ENCODE results near the gene LRRC27.
"Not testable (repeated sequence)": the region's sequence is repeated elsewhere in the genome, so short reads cannot be mapped to it uniquely, and the experiment has no call there.

The LRRC27 gene

DNA sequence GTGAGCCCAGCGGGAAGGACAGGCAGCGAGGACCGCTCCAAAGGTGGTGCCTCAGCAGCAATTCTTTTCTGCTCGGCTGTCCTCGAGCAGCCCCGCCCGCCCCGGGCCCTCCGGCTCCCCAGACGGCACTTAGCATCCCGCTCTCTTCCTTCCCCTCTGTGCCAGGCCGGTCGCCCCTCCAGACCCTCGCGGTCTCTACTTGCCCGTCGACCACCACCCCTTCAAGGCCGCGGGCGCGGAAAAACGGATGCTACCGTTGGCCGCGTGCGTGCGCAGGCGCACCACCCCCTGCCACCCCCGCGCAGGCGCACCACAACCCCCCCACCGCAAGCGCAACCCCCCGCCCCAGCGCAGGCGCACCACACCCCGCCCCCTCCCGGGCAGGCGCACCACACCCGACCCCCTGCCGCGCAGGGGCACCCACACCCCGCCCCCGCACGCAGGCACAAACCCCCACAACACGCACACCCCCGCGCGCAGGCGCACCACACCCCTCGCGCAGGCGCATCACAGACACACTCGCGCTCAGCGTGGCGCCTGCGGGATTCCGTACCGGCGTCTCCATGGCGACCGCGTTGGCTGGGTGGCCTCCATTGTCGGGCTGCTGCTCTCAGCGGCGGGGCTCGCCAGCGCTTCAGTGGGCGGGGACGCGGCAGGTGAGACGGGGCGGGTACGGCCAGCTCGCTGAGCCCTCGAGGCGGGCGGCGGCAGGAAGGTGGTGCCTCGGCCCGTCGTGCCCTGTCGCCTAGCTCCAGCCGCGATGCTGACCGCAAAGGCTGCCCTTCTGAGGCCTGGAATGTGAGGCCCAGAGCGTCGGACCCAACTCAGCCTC is at the start of gene LRRC27:
Gene LRRC27 (plus strand): TSS at position 593 of the 832 bp plus-strand sequence. CDS start 1,332 bp downstream, outside the sequence.
- no peaks in the 10 kb centered on the region for H3K9me3 ChIP-seq (ENCODE audit: control insufficient read depth, insufficient read depth, low read length)

GRCh38 chr10:132282667-132283603 is 49.1 kb upstream of the LRRC27 start:
- H3K9me3 ChIP-seq (ENCODE audit: control insufficient read depth, insufficient read depth, low read length) = no peaks in the 10 kb centered on the region
- H3K36me3 ChIP-seq (ENCODE audit: insufficient read depth, low read length) = no peaks in the 10 kb centered on the region
- no peaks in the 10 kb centered on the region for H3K4me1 ChIP-seq (ENCODE audit: insufficient read depth, low read length)
- no peak overlapping the region for H3K9ac ChIP-seq (ENCODE audit: low read depth, low read length)

More for the DNA sequence above, at the start of gene LRRC27:
- H3K4me1 ChIP-seq (ENCODE audit: insufficient read depth, low read length) = peaks cover 4% of the 10 kb centered on the region; the same call in 1 of the 2 replicates
- peak within 1 kb of the TSS; percentile 94 for H3K9ac ChIP-seq (ENCODE audit: low read depth, low read length)
- H3K36me3 ChIP-seq (ENCODE audit: insufficient read depth, low read length) = no peaks in the 10 kb centered on the region

GRCh38 chr10:132283604-132284382 is 48.2 kb upstream of the LRRC27 start:
- Histone ChIP-seq H3K36me3 (ENCODE audit: insufficient read depth, low read length) (no peaks in the 10 kb centered on the region), H3K9me3 (ENCODE audit: control insufficient read depth, insufficient read depth, low read length) (no peaks in the 10 kb centered on the region), H3K9ac (ENCODE audit: low read depth, low read length) (no peak overlapping the region), H3K4me1 (ENCODE audit: insufficient read depth, low read length) (no peaks in the 10 kb centered on the region)

DNA sequence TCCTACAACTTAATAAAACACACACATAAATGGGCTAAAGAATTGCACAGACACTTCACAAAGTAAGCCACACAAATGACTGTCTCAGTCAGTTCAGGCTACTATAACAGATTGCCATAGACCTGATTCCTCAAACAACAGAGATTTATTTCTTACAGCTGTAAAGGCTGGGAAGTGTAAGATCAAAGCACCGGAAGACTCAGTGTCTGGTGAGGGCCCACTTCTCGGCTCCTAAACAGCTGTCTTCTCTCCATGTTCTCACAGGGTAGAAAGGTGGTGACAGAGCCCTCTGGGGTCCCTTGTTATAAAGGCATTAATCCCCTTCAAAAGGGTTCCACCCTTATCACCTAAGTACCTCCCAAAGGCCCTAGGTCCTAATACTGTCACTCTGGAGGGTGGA is 42.6 kb upstream of the LRRC27 start:
- no peaks in the 10 kb centered on the region for H3K36me3 ChIP-seq (ENCODE audit: insufficient read depth, low read length)
- no peaks in the 10 kb centered on the region for H3K9me3 ChIP-seq (ENCODE audit: control insufficient read depth, insufficient read depth, low read length)
- H3K4me1 ChIP-seq (ENCODE audit: insufficient read depth, low read length) = no peaks in the 10 kb centered on the region; the same call in 1 of the 2 replicates
- H3K9ac ChIP-seq (ENCODE audit: low read depth, low read length) = no peak overlapping the region

- no peaks in the 10 kb centered on the region for H3K9me3 ChIP-seq (ENCODE audit: control insufficient read depth, insufficient read depth, low read length)
- no peak overlapping the region for H3K9ac ChIP-seq (ENCODE audit: low read depth, low read length)
- H3K36me3 ChIP-seq (ENCODE audit: insufficient read depth, low read length) = no peaks in the 10 kb centered on the region
- H3K4me1 ChIP-seq (ENCODE audit: insufficient read depth, low read length) = no peaks in the 10 kb centered on the region; the same call in 1 of the 2 replicates
These were observed 41.4 kb upstream of the LRRC27 start for GRCh38 chr10:132290631-132291030.

DNA sequence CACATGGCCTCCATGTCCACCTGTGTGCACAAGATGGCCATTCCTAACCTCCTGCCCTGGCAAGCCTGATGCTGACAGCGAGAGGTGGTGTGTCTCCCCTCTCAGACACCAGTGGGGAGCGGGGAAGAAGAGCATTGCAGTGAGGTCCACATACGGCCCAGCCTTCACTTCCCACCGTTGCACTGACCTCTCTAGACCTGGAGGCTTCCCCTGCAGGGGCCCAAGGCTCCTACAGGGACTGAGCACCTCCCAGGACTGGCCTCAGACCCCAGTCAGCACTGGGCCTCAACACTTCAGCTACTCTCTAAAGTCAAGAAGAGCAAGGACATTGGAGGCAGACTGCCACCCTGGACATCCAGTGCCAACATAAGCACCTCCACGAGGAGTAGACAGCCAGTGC is 40.2 kb upstream of the LRRC27 start:
- no peaks in the 10 kb centered on the region; the same call in 1 of the 2 replicates for H3K4me1 ChIP-seq (ENCODE audit: insufficient read depth, low read length)
- no peaks in the 10 kb centered on the region for H3K36me3 ChIP-seq (ENCODE audit: insufficient read depth, low read length)

DNA sequence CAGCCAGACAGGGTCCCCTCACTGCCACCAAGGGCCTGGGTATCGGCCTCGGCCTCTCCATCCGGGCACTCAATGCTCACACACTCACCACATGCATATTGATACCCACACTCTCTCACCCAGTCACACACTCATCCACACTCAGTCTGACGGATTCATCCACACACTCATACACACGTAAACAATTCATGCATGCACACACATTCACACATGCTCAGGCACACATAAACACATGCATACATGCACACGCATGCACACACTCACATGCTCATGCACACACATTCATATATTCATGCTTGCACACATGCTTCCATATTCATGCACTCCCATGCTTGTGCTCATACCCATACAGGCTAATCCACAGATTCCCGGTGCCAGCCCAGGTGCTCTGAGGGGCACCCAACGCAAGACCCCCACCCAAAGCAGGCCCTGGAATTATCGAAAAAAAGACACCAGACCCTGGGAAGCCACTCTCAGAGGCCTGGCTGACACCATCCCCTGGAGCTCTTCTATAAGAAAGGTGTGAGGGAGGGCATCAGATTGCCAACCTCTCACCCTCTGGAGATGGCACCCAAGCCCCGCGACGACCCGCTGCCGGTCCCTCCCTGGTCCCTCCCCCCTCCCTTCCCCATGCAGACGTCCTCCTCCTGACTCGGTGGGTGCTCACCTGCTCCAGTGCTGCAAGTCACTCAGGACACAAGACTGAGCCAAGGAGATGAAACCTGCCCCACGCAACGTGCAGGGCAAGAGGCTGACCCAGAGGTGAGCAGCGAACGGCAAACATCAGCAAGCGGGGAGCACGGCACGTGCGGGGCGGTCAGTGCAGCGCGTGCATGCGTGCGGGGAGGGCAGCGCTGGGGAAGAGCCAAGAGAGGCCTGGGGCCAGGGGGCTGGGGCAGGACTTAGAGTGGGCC is 39.4 kb upstream of the LRRC27 start:
- Histone ChIP-seq H3K9me3 (ENCODE audit: control insufficient read depth, insufficient read depth, low read length) (no peaks in the 10 kb centered on the region), H3K36me3 (ENCODE audit: insufficient read depth, low read length) (no peaks in the 10 kb centered on the region), H3K9ac (ENCODE audit: low read depth, low read length) (no peak overlapping the region), H3K4me1 (ENCODE audit: insufficient read depth, low read length) (no peaks in the 10 kb centered on the region; the same call in 1 of the 2 replicates)

More for the DNA sequence above, 40.2 kb upstream of the LRRC27 start:
- Histone ChIP-seq H3K9me3 (ENCODE audit: control insufficient read depth, insufficient read depth, low read length) (no peaks in the 10 kb centered on the region), H3K9ac (ENCODE audit: low read depth, low read length) (no peak overlapping the region)

DNA sequence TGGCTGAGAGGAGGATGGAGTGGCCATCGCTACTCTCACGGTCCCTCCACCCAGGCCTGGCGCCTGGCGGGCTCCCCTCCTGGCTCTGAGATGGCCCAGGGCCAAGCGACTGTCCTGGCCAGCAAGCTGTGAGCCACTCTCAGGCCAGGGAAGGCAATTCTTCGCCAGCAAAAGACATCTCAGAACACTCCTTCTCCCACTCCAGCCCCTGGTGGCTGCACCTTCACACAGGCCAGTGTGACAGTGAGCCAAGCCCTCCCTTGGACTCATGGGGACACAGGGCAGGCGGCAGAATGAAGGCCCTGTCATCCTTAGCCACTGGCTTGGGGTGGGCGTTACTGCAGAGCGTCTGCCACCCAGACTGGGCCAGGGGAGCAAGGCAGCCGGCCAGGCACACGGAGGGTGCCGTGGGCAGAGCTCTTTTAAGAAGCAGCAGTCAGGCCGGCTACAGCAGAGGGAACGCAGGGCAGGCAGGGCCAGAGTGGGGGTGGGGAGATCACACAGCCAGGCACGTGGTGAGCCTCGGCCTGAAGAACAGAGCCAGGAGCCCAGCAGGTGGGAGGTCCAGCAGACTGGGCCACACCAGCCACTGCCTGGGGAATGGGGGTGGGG is 38.7 kb upstream of the LRRC27 start:
- H3K9ac ChIP-seq (ENCODE audit: low read depth, low read length) = no peak overlapping the region
- no peaks in the 10 kb centered on the region for H3K36me3 ChIP-seq (ENCODE audit: insufficient read depth, low read length)
- no peaks in the 10 kb centered on the region for H3K9me3 ChIP-seq (ENCODE audit: control insufficient read depth, insufficient read depth, low read length)
- no peaks in the 10 kb centered on the region; the same call in 1 of the 2 replicates for H3K4me1 ChIP-seq (ENCODE audit: insufficient read depth, low read length)

DNA sequence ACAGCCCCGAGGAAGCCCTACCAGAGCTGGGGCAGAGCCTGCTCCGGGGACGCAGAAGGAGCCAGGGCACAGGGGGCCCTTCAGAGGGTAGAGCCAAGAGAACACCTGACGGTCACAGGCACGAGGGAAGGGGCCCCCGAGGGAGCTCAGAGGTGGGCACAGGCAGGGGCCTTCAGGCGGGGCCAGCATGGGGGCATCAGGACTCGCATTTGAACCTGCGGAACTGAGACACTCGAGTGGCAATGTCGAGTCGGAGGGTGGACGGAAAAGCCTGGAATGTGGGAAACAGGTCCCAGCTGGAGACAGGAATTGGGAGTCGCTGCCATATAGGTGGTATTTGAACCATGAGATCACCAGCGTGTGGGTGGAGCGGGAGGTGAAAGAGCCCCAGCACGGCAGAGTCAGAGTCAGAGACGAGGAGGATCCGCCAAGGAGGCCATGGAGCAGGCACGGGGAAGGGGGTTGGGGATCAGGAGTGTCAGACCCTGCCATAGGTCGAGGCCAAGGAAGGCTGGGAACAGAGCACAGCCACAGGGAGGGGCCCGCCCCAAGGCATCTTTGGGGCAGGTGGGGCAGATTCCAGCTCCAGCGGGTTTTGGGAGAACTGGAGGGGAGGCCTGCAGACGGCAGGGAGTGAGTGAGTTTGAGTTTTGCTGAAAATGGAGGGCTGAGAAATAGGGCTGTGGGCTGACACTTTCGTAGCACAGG is 38.0 kb upstream of the LRRC27 start:
- Histone ChIP-seq H3K36me3 (ENCODE audit: insufficient read depth, low read length) (no peaks in the 10 kb centered on the region), H3K4me1 (ENCODE audit: insufficient read depth, low read length) (no peaks in the 10 kb centered on the region; the same call in 1 of the 2 replicates)

DNA sequence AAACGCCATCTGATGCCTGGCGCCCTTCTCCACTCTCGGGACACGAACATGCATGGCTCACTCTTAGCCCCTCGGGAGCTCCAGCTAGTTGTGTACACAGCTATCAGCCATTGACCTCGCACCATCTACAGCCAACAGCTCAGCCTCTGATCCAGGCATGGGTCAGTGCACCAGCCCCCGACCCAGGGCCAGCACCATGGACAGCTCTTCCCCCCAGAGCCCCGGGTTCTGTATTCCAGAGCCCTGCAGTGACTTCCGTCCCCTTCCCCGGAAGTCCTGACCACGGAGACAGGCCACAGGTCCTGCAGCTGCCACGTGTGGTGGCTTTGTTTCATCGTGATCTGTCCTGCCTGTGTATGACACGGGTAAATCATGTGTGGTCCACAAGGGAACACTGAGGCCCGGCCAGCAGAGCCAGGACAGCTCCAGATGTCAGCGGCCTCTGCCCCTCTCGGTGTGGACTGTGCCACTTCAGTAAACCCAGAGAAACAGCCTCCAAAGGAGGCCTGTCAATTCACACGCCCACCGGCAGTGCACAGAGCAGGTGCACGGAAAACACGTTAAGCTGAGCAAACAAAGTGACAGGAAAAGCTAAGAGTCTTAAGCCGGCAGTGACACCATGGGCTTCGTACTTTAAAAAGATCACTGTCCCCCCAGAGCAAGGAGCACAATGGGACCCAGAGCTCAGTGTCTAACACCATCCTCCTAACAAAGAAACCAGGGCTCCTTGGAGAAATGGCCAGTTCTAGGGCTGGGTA is 37.3 kb upstream of the LRRC27 start:
- Histone ChIP-seq H3K36me3 (ENCODE audit: insufficient read depth, low read length) (no peaks in the 10 kb centered on the region), H3K4me1 (ENCODE audit: insufficient read depth, low read length) (no peaks in the 10 kb centered on the region; the same call in 1 of the 2 replicates), H3K9ac (ENCODE audit: low read depth, low read length) (no peak overlapping the region), H3K9me3 (ENCODE audit: control insufficient read depth, insufficient read depth, low read length) (no peaks in the 10 kb centered on the region)

More for the DNA sequence above, 38.0 kb upstream of the LRRC27 start:
- H3K9me3 ChIP-seq (ENCODE audit: control insufficient read depth, insufficient read depth, low read length) = no peaks in the 10 kb centered on the region
- no peak overlapping the region for H3K9ac ChIP-seq (ENCODE audit: low read depth, low read length)

DNA sequence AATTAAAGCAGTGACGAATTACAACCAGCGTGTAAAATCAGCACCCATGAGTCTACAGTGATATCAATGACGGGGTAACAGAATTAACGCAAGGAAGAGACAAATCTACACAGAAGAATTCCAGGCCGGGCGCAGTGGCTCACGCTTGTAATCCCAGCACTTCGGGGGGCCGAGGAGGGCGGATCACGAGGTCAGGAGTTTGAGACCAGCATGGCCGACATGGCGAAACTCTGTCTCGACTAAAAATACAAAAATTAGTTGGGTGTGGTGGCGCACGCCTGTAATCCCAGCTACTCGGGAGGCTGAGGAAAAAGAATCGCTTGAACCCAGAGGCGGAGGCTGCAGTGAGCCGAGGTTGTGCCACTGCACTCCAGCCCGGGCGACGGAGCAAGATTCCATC is 36.5 kb upstream of the LRRC27 start:
- H3K36me3 ChIP-seq (ENCODE audit: insufficient read depth, low read length); H3K9me3 ChIP-seq (ENCODE audit: control insufficient read depth, insufficient read depth, low read length); H3K9ac ChIP-seq (ENCODE audit: low read depth, low read length); H3K4me1 ChIP-seq (ENCODE audit: insufficient read depth, low read length): not testable (repeated sequence)
